Stimulated activated CD4-positive, alpha-beta T cell treated with anti-CD3 and anti-CD28 coated beads, TNF-alpha, amount 100 ng/mL, for 4 hours (primary cell): ENCODE data around the gene PSG11.
"Not testable (repeated sequence)": the region's sequence is repeated elsewhere in the genome, so short reads cannot be mapped to it uniquely, and the experiment has no call there.

ENCODE experiments used
- DNase-seq, 3 experiments: peaks; one replicate each; pipeline ENCODE4 v3.0.0-alpha.2; 2020; ENCODE audit warnings: low read depth in 3 of 3

The PSG11 gene

DNA sequence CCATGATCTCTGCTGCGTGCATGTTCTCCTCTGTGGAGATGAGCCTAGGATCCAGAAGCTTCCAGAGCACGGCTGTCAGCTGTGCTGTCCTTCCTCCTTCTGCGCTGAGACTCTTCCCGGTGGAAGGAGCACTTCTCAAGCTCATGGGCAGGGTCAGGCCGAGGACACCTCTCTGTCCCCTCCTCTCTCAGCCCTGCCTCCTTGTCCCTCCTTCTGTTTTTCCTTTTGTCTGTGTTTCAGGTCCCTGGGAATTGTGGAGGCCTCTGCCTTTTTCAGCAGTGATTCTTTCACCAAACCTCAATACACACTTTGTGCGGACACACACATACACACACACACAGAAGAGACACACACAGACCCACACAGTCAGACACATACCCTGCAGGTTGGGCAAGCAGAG lies at the start of gene PSG11:
PSG11 (minus strand) TSS at position 101 of the 400 bp plus-strand sequence; CDS start at position 4, 97 bp downstream.
- DNase-seq = not testable (repeated sequence)

DNA sequence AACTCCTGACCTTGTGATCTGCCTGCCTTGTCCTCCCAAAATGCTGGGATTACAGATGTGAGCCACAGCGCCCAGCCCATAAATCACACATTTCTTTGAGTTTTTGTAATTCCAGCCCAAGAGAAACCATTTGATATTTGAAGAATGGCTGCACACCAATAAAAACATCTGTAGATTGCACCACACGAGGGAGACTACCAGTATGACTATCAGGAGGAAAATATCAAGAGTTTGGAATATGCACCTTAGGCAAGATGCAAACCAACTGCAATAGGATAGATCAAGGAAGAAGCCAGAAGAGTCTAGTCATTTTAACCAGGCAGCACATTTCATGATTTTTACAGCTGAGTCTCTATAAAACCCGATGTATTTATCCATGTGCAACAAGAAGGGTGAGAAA lies 36.1 kb upstream of the PSG11 start:
- DNase-seq = not testable (repeated sequence)

DNA sequence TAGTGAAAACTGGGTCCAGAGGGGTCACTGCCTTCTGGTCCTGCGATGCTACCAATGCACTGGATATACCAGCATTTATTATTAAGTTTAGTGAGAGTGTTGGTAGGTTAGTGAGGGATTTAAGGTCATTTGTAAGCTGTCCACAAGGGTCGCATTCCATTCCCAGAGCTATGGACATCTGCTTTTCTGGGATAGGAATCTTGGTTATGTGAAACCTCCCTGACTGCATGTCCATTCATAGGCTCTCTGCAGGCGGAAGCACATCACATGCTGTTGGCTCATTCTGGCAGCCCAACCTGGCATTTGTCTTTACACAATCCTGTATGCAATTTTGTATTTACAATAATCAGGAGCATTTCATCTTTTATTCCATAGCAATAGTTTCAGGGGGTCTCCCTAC lies 35.1 kb upstream of the PSG11 start:
- DNase-seq = not testable (repeated sequence)

DNA sequence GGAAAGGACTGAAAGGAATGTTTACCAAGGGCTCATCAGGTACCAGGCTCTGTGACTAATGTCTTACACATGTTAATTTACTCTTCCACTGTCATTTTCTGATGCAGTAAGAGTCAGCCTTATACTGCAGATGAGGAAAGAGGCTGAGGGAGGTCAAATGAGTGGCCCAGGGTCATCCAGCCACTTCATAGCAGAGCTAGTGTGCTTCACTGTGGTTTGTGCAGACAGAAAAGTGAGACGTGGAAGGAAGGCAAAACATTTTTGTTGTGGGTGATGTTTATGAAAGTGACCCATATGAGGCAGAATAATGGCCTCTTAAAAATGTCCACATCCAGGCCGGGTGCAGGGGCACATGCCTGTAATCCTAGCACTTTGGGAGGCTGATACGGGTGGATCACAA lies 34.0 kb upstream of the PSG11 start:
- DNase-seq = not testable (repeated sequence)

DNA sequence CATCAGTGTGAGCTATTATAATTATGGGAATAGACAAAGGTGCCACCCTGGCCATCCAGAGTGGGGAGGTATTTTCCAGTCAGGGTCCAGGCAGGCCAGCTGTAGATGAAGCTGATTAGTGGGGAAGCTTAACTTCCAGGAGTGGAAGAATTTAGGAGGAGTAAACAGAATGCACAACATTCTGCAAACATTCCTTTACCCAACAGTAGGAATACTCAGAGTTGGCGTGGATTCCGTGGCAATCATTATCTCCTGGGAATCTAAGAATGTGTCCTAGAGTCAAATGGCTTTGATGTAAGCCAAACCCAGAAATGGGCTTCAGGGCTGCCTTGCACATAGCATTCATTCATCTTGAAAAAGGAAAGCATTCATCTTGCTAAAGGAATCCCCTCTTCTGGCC lies 33.2 kb upstream of the PSG11 start:
- DNase-seq = not testable (repeated sequence)

DNA sequence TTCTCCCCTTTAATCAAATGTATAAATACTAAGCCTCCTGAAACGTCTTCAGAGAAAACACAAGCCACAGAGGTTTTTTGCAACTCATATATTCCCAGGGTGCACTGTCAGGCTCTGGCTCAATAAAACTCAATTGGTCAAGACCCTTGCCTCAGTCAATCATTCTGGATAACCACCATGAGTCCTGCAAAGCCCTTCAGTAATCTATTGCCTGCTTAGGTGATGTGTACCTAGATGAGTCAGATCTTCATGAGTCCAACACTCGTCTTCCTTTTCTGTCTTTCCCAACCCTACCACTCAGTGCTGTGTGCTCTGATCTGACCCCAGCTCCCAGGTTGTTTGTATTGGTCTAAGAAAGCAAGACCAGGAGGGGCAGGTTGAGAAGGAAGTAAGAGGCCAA lies 32.2 kb upstream of the PSG11 start:
- not testable (repeated sequence) for DNase-seq

DNA sequence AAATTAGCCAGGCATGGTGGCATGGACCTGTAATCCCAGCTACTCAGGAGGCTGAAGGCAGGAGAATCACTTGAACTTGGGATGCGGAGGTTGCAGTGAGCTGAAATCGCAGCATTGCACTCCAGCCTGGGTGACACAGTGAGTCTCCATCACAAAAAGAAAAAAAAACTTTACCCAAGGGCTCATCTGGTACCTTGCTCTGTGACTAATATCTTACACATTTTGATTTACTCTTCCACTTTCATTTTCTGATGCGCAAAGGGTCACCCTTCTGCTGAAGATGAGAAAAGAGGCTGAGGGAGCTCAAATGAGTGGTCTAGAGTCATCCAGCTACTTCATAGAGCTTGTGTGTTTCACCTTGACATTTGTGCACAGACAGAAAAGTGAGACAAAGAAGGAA lies 21.7 kb upstream of the PSG11 start:
- DNase-seq = not testable (repeated sequence)

DNA sequence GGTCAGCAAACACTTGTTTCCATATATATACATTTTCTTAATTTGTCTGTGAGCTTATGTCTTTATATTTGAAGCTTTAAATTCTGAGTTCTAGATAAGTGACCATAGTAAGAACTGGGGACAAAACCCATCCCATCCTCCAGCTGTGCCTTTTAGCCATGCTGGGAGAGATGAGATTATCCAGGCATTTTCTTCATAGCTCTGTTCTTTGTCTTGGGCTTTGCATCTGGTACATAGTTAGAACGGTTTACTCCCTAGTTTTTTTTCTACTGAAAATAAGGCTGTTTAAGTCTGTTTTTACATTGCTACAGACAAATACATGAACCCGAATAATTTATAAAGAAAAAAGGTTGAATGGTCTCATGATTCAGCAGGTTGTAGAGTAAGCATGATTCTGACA lies 20.3 kb upstream of the PSG11 start:
- not testable (repeated sequence) for DNase-seq

DNA sequence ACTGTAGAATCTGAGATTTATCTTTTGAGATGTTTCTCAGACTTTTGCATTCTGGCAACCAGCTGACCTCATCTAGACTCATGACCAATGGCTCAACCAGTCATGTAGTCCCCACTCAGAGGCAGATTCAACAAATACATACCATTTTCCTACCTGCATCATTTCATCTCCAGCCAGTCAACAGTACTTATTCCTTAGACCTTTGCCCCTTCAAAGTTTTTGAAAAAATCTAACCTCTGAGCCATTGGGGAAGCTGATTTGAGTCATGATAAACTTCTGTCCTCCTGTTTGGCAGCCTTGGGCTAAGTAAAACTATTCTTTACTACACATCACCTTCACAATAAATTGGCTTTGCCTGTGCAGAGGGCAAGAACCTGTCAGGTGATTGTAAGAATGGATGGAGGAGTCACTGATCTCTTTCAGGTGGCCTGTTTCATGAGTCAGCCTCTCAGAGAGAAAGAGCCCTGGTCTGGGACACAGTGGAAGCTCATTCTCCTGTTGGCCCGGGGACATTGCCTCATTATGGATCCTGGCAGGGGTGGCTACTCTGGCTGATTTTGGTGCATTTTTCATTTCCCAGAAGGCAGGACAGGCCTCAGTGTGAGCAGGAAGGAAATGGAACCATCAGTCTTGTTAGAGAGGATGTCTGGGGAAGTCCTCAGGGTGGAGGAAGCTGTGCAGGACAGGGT lies 17.4 kb upstream of the PSG11 start:
- DNase-seq = not testable (repeated sequence)

DNA sequence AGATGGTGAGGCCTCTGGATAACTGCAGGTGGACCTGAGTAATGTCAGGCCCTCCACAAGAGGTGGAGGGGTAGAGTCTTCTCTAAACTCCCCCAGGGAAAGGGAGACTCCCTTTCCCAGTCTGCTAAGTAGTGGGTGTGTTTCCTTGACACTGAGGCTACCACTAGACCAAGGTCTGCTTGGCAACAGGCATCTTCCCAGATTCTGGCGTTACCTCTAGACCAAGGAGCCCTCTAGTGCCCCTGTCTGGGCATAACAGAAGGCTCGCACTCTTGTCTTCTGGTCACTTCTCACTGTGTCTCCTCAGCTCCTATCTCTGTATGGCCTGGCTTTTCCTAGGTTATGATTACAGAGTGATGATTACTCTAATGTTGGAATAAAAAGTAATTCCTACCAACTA lies 5.4 kb upstream of the PSG11 start:
- DNase-seq = not testable (repeated sequence)

DNA sequence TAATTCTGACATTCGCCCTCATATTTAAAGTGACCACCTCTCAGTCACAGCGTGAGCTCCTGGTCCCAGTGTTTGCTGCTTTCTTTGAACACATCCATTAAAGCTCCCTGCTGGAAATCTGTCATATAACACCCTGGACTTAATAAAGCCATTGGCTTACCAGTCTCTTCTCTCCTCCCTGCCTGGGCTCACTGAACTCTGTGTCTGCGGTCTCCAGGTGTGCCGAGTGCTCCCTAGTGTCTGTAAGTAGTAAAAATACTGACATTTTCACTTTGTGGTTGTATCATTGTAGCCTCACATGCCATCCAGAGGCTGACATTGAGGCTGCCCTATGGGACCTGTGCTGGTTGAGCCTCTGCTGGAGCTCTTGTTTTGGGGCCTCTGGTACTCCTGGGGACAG lies 2.6 kb upstream of the PSG11 start:
- no peak for DNase-seq

DNA sequence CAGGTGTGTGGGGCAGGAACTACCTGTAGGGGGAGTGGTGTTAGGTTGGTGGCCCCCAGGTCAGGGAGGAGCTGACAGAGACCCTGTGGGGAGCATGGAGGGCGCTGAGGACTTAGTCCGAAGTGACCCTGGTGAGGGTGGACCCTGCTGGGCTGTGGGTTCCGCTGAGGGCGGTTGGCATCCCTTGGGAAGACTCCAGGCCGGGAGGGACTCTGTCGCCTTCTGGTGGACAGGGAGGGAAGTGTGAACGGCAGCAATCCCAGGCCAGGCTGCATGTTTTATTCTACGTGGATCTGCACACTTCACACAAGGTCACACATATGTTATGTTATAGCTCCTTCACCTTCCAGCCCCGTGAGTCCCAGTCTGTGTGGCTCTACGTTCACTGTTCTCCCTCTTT lies 1.7 kb upstream of the PSG11 start:
- DNase-seq = not testable (repeated sequence)

DNA sequence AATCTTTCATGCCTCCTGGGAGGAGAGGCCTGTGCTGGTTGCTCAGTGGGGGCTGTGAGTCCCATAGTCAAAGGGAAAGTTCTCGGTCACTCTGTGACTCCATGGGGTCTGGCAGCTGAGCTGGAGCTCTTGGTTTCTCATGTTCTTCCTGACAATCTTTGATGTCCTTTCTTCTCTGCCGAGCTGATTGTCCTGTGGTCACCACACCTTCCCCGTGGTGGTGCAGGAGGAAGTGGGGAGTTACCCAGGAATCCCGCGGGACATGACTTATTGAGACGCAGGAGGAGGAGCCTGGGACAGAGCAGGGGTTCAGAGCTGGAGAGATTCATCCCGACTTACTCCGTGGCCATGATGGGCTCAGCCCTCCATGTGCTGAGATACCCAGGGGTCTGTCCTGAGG lies 792 bp upstream of the PSG11 start:
- DNase-seq = not testable (repeated sequence)

DNA sequence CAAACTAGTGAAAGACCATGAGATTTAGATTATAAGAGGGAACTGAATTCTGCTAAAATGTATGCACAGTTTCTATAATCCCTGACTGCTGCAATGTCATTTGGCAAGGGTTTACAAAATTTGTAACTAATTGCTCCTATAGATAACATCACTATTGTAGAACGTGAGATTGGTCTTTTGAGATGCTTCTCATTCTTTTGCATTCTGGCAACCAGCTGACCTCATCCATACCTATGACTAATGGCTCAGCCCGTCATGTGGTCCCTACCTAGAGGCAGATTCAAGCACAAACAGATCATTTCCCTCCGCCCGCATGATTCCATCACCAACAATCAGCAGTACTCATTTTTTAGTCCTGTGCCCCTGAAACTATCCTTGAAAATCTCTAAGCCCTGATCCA lies 4.2 kb downstream of the PSG11 start:
- not testable (repeated sequence) for DNase-seq

DNA sequence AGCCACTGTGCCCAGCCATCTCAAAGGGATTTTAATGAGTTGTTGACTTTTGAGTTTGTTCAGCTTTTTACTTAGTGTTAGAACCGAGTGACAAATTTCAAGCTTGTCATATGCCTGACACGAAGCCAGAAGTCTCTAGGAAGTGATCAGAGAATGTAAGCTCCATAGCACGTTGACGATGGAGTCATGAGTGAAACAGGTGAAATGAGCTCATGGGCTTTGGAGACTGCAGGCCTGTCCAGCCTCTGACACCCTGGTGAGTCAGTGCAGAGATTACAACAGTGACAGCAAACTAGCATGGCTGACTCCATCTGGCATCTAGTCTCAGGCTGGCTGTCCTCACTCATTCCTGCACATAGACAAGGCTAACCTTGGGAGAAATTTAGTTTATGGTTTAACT lies 4.6 kb downstream of the PSG11 start:
- not testable (repeated sequence) for DNase-seq

DNA sequence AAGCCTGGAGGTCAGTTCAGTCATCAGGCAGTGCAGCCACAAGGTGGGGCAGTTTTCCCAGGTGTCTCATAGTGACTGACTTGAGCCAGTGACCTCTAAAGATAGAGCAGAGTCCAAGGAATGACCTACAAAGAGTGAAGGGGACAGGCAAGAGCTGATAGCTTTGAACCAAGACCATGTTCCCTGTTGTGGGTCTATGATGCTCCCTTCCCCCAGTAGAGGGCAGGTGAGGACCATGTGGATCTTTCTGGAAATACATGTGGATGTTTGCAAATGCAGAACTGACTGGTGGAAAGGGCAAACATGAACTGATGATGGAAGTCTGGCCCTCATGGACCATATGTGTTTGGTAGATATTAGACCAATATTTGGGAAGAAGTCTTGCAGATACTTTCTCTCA lies 6.7 kb downstream of the PSG11 start:
- DNase-seq = not testable (repeated sequence)

DNA sequence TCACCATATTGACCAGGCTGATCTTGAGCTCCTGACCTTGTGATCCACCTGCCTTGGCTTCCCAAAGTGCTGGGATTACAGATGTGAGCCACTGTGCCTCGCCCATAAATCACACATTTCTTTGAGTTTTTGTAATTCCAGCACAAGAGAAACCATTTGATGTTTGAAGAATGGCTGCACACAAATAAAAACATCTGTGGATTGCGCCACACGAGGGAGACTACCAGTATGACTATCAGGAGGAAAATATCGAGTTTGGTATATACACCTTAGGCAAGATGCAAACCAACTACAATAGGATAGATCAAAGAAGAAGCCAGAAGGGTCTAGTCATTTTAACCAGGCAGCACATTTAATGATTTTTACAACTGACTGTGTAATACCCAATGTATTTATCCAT lies 20.4 kb downstream of the PSG11 start:
- not testable (repeated sequence) for DNase-seq

DNA sequence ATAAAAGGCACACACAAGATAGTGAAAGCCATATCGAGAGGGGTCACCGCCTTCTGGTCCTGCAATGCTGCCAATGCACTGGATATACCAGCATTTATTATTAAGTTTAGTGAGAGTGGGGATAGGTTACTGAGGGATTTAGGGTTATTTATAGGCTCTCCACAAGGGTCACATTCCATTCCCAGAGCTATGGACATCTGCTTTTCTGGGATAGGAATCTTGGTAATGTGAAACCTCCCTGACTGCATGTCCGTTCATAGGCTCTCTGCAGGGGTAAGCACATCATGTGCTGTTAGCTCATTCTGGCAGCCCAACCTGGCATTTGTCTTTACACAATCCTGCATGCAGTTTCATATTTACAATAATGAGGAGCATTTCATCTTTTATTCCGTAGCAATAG lies 21.4 kb downstream of the PSG11 start:
- DNase-seq = not testable (repeated sequence)

DNA sequence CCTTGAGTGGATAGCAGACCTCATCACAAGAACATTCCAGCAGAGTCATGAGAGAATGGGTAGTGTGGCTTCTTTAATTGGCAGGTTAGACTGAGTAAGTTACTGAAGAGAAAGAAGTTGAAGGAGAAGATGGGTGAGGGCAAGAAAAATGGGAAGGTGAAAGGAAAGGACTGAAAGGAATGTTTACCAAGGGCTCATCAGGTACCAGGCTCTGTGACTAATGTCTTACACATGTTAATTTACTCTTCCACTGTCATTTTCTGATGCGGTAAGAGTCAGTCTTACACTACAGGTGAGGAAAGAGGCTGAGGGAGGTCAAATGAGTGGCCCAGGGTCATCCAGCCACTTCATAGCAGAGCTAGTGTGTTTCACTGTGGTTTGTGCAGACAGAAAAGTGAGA lies 22.6 kb downstream of the PSG11 start:
- DNase-seq = not testable (repeated sequence)

DNA sequence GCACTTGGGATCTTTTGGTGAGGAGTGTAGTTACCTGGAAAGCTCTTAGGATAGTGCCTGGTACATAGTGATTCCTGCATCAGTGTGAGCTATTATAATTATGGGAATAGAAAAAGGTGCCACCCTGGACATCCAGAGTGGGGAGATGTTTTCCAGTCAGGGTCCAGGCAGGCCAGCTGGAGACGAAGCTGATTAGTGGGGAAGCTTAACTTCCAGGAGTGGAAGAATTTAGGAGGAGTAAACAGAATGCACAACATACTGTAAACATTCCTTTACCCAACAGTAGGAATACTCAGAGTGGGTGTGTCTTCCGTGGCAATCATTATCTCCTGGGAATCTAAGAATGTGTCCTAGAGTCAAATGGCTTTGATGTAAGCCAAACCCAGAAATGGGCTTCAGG lies 23.3 kb downstream of the PSG11 start:
- not testable (repeated sequence) for DNase-seq

DNA sequence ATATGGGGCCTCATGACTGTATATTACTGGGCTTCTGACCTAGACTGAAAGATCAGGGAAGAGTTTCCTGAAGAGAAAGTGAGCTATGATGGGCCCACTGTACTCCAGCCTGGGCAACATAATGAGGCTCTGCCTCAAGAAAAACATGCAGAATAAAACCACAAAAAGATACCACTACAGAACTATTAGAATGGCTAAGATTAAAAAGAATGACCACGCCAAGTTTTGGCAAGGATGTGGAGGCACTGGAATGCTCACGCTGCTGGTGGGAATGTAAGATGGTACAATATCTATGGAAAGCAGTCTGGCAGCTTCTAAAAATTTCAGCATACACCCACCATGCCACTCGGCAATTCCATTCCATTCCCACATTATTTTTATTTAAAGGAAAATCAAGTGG lies 30.1 kb downstream of the PSG11 start:
- DNase-seq = not testable (repeated sequence)

DNA sequence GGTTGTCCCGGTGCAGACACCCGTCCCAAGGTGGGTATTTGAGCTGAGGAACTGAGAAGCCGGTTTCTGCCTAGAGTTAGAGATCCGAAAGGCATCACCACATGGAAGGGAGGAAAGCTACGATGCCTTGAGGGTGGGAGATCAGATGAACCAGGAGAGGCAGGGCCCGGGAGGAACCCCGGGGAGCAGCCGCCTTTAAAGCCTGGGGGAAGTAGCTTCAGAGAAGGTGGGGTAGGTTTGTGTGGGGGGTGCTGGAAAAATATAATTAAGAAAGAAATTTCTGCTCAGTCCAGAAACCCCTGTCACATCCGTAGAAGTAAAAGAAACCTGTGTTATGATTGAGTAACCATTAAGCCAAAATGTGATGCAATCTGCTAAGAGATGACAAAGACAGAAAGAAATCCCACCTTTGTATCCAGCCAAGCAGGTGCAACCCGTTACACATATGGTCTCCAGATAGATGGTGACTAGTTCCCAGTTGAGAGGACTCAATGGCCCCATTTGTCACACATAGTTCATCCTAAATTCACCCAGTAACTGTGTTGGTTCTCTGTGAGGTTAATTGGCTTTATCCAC lies 34.2 kb downstream of the PSG11 start:
- DNase-seq = not testable (repeated sequence)

DNA sequence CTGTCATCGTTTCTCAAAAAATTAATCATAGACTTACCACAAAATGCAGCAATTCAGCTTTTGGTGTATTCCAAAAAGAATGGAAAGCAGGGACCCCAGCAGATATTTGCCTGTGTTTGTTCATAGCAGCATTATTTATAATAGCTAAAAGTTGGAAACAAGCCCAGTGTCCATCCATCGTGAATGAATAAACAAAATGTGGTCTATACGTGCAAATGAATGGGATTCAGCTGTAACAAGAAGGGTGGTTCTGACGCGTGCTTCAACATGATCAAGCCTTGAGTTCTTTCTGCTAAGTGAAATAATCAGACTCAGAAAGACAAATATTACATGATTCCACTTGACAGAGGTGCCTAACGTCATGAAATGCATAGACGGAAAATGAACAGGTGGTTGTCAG lies 36.4 kb downstream of the PSG11 start:
- no peak for DNase-seq

DNA sequence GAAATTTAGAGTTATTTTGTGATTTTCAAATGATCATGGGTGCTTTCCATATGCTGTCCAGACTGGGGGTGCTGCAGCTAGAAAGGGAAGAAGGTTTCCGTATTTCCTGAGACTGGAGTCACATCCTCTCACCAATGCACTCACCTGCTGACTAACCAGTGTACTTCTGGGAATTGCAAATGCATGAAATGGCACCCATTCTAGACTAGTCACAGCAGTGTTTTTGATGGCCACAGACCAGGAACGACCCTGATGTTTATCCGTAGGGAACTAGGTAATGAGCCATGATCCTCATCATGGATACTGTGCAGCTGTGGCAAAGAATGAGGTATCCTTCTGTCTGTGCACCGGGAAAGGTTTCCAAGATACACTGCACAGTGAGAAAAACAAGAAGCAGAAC lies 37.1 kb downstream of the PSG11 start:
- DNase-seq = not testable (repeated sequence)
